GM18517 (cell line): ENCODE data around the gene WDPCP.
"Not testable (repeated sequence)": the region's sequence is repeated elsewhere in the genome, so short reads cannot be mapped to it uniquely, and the experiment has no call there.

Source experiments
- ATAC-seq: cut with Tn5 transposase; IDR thresholded peaks from one replicate; pipeline ENCODE4 v1.9.1; 2021; ENCODE audit warnings: mild to moderate bottlenecking, moderate library complexity; ENCODE audit not compliant: unreplicated experiment

The WDPCP gene

DNA sequence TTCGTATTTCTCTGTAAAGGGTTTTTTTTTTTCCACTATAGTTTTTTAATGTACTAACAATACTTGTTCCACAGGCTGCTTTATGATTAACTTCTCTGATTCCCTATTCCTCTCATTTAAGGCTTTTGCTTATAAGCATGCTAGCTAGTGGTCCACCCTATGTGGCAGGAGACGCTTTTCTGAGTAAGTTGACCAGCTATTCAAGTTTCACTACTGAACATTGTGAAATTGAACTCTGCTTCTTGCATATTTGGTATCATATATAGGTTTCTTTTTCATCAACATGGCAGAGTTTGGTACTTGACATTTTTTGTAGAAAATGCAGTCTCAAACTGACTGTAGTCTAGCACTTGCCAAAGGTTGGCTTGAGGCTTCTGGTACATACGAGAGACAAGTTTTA, 463.4 kb downstream of the WDPCP start:
- peak; percentile 71 for ATAC-seq

DNA sequence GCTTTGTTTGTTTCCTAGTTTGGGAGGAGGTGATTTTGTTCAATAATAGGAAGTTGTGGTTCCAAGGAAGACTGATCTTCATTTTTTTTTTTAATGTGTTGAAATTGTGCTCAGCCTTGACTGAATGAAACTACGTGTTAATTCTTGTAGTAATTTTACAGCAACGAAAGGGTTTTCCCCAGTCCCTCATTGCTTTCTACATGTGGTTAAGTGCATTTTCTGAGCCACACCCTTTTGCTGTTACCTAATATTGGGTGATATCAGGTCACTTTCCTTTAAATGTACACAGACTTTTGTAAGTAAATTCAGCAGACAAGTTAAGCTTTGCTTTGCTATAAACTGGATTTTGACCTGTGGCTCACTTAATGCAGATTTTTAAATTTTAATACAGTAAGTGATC, 464.1 kb downstream of the WDPCP start:
- ATAC-seq = peak; percentile 65

DNA sequence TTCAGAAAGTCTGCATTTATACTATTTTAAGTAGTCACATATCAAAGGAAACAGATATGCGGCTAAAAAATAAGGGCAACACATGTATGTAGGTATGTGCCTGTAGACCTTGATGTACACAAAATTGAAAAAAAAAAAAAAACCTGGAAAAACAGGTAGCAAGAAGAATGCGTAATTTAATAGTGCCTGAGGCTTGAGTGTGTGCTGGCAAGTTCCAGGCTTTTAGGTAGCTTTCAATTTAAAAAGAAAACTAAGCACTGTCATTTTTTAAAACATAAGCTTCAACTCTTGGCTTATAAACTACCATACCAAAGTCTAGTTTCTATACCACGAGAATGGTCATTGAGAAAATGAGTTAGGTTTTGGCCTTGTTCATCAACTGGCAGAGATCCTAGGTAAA, 465.4 kb downstream of the WDPCP start:
- ATAC-seq = no peak

DNA sequence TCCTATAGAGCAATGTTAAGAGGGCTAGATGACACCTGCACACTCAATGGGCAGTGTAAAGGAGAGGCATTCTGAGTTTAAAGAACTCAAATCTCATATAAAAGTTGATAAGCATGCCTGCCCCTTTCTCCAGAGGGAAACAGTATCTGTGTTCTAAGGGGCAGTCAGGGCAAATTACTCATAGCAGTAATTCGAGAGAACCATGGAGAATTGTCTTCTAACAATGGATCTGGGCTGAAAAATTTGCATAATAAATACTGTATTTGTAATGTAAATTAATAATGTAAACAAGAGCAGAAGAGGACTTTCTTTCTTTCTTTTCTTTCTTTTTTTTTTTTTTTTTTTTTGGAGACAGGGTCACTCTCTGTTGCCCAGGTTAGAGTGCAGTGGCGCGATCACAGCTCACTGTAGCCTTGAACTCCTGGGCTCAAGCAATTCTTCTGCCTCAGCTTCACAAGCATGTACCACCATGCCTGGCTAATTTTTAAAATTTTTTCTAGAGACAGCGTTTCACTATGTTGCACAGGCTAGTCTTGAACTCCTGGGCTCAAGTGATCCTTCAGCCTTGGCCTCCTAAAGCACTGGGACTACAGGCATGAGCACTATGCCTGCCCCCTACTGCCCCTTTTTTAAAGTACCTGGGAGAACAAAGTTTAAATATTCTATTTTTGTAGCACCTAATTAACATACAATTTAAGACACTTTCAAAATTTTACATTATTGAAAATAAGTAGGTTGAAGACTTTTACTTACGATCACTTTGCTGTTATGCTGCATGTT, 467.0 kb downstream of the WDPCP start:
- no peak for ATAC-seq

DNA sequence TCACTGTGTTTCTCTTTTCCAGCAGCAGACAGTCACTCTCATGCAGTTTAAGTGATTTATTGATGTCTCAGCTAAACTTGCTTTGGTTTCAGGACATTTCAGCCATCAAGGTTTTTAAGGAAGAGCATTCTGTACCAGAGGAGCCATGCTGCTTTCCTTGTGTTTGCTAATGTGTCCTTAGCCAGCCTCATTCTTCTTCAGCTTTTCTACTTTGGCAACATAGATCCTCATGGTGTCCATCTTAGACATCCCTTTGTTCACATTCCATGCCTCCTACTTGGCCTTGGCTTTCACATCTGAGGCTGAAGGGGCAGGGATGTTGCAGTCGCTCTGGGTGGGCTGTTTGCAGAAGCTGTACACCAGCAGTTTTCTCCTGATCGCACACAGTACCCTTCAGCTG, 469.5 kb downstream of the WDPCP start:
- no peak for ATAC-seq

DNA sequence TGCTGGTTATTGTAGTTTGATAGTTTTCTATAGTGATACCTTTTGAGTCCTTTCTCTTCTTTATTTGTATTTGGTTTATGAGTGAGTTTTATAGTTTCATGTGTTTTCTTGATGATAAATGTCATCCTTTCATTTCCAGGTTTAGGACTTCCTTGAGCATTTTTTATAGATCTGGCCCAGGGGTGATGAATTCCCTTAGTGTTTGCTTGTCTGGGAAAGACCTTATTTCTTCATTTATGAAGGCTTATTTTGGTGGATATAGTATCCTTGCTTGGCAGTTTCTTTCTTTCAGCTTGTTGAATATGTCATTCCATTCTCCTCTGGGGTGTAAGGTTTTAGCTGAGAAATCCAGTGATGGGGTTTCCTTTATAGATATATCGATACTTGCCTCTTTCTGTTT, 483.8 kb downstream of the WDPCP start:
- ATAC-seq = no peak

DNA sequence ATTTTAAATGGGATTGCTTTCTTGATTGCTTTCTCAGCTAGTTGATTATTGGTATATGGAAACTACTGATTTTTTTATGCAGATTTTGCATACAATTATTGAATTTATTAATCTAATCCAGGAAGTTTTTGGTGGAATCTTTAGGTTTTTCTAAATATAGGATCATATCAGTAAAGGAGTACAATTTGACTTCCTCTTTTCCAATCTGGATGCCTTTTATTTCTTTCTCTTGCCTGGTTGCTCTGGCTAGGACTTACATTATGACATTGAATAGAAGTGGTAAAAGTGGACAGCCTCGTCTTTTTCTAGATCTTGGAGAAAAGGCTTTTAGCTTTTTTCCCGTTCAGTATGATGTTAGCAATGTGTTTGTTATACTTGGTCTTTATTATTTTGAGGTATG, 486.3 kb downstream of the WDPCP start:
- no peak for ATAC-seq

DNA sequence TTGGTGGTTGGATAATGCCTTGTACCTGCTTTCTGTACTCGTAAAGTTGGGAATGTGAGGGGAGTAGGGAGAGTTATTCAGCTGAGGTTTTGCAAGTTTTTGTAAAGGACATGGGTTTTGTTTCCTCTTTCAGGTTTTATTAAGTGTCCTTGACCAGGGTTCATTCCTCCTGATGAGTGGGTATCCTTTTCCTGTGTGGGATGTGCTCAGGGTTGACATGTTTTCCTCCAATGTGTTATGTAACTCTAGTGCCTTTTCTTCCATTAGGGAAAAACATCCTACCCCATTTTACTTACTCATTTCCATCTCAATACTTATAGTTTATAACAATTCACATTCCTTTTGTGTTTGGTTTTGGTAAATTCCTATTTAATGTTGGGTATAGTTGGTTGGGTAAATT, 489.2 kb downstream of the WDPCP start:
- ATAC-seq = no peak

DNA sequence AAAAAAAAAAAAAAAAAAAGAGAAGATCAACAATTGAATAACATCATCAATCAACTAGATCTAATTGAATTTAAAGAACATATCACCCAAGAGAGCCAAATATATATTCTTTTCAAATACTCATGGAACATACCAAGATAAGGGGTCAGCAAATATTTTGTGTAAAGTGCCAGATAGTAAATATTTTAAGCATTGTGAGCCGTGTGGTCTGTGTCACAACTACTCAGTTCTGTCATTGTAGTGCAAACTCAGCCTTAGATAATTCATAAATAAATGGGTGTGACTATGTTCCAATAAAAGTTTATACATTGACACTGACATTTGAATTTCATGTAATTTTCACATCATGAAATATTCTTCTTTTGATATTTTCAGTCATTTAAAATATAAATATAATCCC, 491.8 kb downstream of the WDPCP start:
- no peak for ATAC-seq

DNA sequence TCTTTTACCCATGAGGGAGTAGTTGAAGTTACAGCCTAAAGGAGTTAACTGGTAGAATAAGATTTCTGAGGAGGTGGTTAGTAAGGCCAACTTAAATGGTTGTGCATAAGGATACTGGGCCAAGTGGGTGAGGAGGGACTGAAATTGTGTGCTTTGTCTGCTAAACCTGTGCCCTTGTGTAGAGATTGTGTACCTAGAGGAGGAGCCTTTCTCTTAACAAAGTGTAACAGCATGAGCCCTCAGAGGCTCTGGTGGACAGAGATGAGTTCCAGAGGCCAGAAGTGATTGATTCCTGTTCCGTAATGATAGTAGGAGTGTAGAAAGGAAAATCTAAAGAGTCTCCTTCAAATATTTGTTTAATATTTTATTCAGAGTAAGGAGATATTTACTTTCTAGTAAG, 494.8 kb downstream of the WDPCP start:
- ATAC-seq = no peak

DNA sequence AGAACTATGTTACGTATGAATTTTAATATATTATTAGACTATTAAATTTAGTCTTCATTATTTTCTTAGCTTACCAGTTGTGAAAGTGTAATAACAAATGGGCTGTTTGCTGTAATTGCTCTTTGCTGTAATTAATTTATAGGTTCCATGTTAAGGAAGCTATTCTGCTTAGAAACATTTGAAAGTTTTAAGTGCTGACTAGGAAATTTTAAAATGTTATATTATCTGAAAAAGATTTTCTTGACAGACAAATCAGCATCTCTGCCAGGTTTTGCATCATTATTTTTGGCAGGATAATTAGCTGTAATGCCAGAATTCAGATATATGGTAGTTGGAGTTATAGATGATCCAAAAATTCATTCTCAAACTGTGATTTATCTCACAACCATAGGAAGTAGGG, 495.4 kb downstream of the WDPCP start:
- ATAC-seq = no peak

DNA sequence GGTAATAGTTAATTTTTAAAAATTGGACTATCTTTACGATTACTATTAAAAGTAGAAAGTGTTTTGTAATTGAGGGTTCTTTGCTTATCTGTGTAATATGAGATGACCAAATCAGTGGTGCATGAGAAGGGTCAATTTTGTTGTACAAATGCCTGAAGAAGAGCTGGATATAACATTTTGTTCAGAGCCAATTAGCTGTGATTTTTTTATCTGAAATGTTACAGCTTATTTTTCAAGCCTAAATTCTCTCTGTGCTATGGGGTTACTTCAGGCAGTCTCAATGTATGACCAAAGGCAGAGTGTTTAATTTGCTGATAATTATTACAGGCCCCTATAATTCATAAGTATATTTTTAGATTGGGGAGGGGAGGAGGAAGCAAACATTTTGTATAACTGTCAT, 495.9 kb downstream of the WDPCP start:
- ATAC-seq = no peak

DNA sequence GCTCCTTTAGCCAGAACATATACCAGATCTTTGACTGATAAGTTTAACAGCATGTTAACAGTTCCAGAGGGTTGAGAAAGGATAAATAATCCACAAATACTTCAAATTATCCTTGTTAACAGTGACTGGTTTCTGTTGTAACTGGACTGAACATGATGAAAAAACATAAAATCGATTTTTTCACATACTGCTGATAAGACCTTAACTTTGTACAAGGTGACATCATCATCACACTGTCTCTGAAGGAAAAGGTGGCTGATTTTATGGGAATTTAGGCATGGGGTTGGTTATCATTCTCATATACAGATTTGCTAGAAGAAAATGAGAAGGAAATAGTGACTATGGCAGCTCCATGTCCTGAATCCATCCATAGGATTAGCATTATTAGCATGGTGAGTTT, 501.6 kb downstream of the WDPCP start:
- ATAC-seq = no peak

DNA sequence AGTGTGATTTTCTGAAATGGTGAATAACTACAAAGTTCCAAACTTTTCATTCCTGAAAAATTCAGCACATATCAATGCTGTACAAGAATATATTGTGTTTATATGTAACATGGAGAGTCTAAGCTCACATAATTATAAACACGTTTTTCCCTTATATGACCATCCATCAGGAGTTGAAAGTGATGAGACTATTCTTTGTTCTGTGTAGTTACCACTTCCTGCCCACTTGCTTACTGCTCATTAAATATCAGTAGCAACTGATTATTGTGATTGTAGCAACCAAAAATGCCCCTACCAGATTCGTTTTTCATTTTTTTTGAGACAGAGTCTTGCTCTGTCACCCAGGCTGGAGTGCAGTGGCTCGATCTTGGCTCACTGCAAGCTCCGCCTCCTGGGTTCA, 506.9 kb downstream of the WDPCP start:
- ATAC-seq = no peak

DNA sequence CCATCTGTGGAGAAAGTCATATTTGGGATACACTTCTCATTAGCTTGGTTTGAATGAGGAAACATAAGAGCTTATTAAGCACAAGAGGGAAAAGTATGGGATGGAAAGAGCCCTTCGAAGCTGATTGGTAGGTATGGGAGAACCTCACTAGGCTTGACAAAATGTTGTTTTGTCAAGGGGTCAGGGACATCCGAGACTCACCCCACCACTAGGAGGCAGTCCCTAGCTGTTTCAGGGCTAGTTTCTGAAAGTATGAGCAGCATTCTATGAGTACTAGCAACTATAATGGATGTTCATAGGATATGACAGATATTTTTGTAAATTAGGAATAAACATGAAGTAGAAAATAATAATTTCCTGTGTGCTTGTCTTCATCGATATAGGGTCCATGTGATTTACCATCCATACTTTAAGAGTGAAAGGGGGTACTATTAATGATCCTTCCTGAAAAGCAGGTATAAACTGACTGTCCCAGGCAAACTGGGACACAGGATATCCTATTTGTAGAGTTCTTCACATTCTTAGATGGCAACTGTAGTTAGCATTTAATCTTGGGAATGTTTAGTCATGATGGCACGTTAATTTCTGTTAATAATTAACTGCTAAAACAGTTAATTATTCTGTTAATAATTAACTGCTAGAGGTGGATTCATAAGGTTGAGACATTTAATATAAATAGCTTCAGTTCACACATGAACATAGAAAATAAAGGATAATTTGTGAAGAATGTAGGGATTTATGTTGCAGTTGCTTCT, 509.2 kb downstream of the WDPCP start:
- ATAC-seq = no peak

DNA sequence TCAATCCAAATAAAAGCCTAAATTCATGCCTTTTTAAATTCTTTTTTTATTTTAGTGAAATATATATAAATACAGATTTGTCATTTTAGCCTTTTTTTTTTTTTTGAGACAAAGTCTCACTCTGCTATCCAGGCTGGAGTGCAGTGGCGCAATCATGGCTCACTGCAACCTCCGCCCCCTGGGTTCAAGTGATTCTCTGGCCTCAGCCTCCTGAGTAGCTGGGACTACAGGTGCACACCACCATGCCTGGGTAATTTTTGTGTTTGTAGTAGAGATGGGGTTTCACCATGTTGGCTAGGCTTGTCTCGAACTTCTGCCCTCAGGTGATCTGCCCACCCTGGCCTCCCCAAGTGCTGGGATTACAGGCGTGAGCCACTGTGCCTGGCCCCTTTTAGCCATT, 513.9 kb downstream of the WDPCP start:
- ATAC-seq = not testable (repeated sequence)

DNA sequence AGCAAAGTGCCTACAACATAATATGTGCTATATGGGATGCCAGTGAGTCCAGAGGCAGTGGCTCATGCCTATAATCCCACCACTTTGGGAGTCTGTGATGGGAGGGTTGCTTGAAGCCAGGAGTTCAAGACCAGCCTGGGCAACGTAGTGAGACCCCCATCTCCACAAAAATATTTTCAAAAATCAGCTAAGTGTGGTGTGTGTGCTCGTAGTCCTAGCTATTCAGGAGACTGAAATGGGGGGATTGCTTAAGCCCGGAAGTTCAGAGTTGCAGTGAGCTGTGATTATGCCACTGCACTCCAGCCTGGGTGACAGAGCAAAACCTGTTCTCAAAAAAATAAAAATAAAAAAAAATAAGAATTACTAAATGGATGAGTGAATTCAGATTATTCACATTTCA, 514.3 kb downstream of the WDPCP start:
- no peak for ATAC-seq

DNA sequence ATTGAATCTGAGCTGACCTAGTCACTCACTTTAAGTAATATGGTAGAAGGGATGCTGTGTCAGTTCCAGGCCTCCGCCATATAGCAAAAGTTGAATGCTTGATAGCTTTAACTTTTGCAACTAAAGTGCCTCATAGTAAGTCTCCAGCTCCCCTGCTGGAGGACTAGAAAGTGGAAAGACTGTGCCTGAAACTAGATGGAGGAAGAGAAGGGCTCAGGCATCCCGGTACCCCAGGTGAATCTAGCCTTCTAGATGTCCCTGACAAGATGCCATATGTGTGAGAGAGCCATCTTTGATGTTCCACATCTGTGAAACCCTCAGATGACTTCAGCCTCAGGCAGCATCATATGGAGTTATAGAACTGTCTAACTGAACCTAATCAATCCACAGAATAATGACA, 516.6 kb downstream of the WDPCP start:
- ATAC-seq = no peak
